ENCODE results near the gene DRD4. TPM values are rescaled to one million over a fixed set of nuclear protein-coding genes. Genes with fewer than 3 reads are reported as not detected.

DRD4 gene
- total and polyA plus RNA-seq, 10 of the 15 experiments (the other 5 are each of a cell fraction or from before 2014, with no cell fraction given): not detected

- SMC1A ChIA-PET (ENCODE audit: uncharacterized antibody, unreplicated experiment): no interaction called here
- POLR2A ChIA-PET: no interaction called here
- Histone ChIP-seq H2AFZ (ENCODE audit: control insufficient read depth, low read depth, low read length) (no peak overlapping the region), H3K4me3 (no peak overlapping the region), H3K79me2 (ENCODE audit: control insufficient read depth, insufficient read depth, low read length) (no peaks in the 10 kb centered on the region), H3K4me2 (ENCODE audit: control insufficient read depth, insufficient read depth) (no peak overlapping the region), H3K9me3 (replicated peaks; ENCODE audit: control insufficient read depth, insufficient read depth, low read length) (no peaks in the 10 kb centered on the region), H3K27me3 (replicated peaks in 1 of 2; ENCODE audit: control insufficient read depth in 2 of 2, insufficient read depth in 2 of 2, low read length in 1 of 2) (no peaks in the 10 kb centered on the region), H3K36me3 (ENCODE audit: control insufficient read depth in 2 of 2, insufficient read depth in 2 of 2, low read length in 1 of 2) (peaks cover 18 to 56% of the 10 kb centered on the region in 2 experiments; a peak in 3 of 4 replicates), H3K9ac (ENCODE audit: control insufficient read depth, insufficient read depth, low read length) (no peak overlapping the region), H4K20me1 (ENCODE audit: control insufficient read depth, insufficient read depth) (no peaks in the 10 kb centered on the region; the same call in 1 of the 2 replicates), H3K27ac (ENCODE audit: control insufficient read depth, insufficient read depth) (no peak overlapping the region), H3K4me1 (ENCODE audit: control insufficient read depth, insufficient read depth, low read length) (no peaks in the 10 kb centered on the region)
- in situ Hi-C loops (cut with MboI) (no loop called here), intact Hi-C loops (cut with micrococcal nuclease; ENCODE audit: unreplicated experiment) (no loop called here)
- RAD21 ChIA-PET (ENCODE audit: unreplicated experiment): no interaction called here
- peak; percentile 74 for ATAC-seq
- BruUV-seq (replicated peaks): no TSS peak
- CTCF ChIA-PET: no interaction called here
- FAIRE-seq: no peak
- no peak for DNase-seq (ENCODE audit: low read depth, low spot score)
- TF ChIP-seq HDAC2 (IDR thresholded peaks at IDR 0.05) (no peak), RELB (IDR thresholded peaks at IDR 0.05; ENCODE audit: low read depth) (no peak), RUNX3 (IDR thresholded peaks at IDR 0.05; ENCODE audit: low read length) (no peak), HCFC1 (IDR thresholded peaks at IDR 0.05; ENCODE audit: low read length) (no peak), CTCF (IDR thresholded peaks at IDR 0.05 in 2 of 3, conservative IDR thresholded peaks at IDR 0.05 in 1 of 3; ENCODE audit: control insufficient read depth in 2 of 3, extremely low read depth in 1 of 3, insufficient read depth in 1 of 3, low read depth in 3 of 3, low read length in 3 of 3) (peak in 1 of 3 experiments; percentile 26; a peak in 2 of 6 replicates), CREM (IDR thresholded peaks at IDR 0.05; ENCODE audit: low read depth) (no peak), NFYA (IDR thresholded peaks at IDR 0.05; ENCODE audit: borderline replicate concordance, low read depth, low read length) (no peak), RFX5 (IDR thresholded peaks at IDR 0.05; ENCODE audit: low read depth, low read length) (no peak)
- WGBS (ENCODE audit: insufficient coverage, insufficient replicate concordance, low lambda C conversion rate, missing lambda C conversion rate): 95% methylated on average over 26 of the region's 29 CpGs
Observed at GRCh38 chr11:597166-597725, 39.8 kb upstream of the DRD4 start.
